GM12878 (cell line): ENCODE measurements around the gene IVD. TPM values are rescaled to one million over a fixed set of nuclear protein-coding genes. Genes with fewer than 3 reads are reported as not detected.

Experiments used
- ATAC-seq: fragments of 200-7000 bp; cut with Tn5 transposase; 3 replicates; pipeline ENCODE4 v1.9.1; 2020; ENCODE audit warnings: mild to moderate bottlenecking, moderate library complexity
- BruUV-seq: library from RNA; stranded (reverse); fragments of 400-500 nt; replicated peaks from 2 replicates; lab custom pipeline; 2021; lab: Mats Ljungman, UMichigan
- CTCF ChIA-PET: fragments of 300-600 bp; sonication (Branson Sonifier 250); formaldehyde crosslinking; extraction: SDS; loops from one replicate; lab custom pipeline; 2021; ENCODE audit warnings: inconsistent platforms; lab: Yijun Ruan, JAX
- POLR2A ChIA-PET: fragments of 350-600 bp; formaldehyde crosslinking; extraction: SDS; loops from one replicate; lab custom pipeline; 2021; ENCODE audit warnings: inconsistent platforms; lab: Charles Lee
- RAD21 ChIA-PET: fragments of 300-600 bp; sonication (Branson Sonifier 250); formaldehyde crosslinking; loops from one replicate; lab custom pipeline; 2023; ENCODE audit warnings: antibody characterized with exemption; ENCODE audit not compliant: unreplicated experiment; lab: Charles Lee
- SMC1A ChIA-PET: fragments of 300-600 bp; sonication (Branson Sonifier 250); formaldehyde crosslinking; loops from one replicate; lab custom pipeline; 2023; ENCODE audit not compliant: unreplicated experiment, uncharacterized antibody; lab: Charles Lee
- DNase-seq: peaks from one replicate; pipeline ENCODE4 v3.0.0-alpha.2; 2011; ENCODE audit warnings: low read depth, low spot score
- FAIRE-seq: peaks from 3 replicates; lab custom pipeline; 2011; peaks lifted over from hg19 to GRCh38; lab: Jason Lieb, UNC
- H2AFZ ChIP-seq: 2 replicates; pipeline ENCODE4 v1.6.0; 2011; ENCODE audit warnings: low read depth, low read length, control low read depth; ENCODE audit not compliant: control insufficient read depth
- H3K27ac ChIP-seq: 2 replicates; pipeline ENCODE4 v1.5.1; 2011; ENCODE audit warnings: control low read depth; ENCODE audit not compliant: control insufficient read depth, insufficient read depth
- H3K27me3 ChIP-seq, 2 experiments: replicated peaks in 1 of 2; 2 replicates each; pipeline versions ENCODE4 v1.6.0 to v1.6.1; 2011; ENCODE audit warnings: low read length in 1 of 2; ENCODE audit not compliant: control insufficient read depth in 2 of 2, insufficient read depth in 2 of 2
- H3K36me3 ChIP-seq, 2 experiments: 2 replicates each; pipeline ENCODE4 v1.5.1; 2011; ENCODE audit warnings: low read length in 1 of 2; ENCODE audit not compliant: control insufficient read depth in 2 of 2, insufficient read depth in 2 of 2
- H3K4me1 ChIP-seq: 2 replicates; pipeline ENCODE4 v1.6.1; 2011; ENCODE audit warnings: mild to moderate bottlenecking, low read length, moderate library complexity, mixed read lengths; ENCODE audit not compliant: control insufficient read depth, insufficient read depth
- H3K4me2 ChIP-seq: 2 replicates; pipeline ENCODE4 v1.6.0; 2011; ENCODE audit warnings: control low read depth; ENCODE audit not compliant: control insufficient read depth, insufficient read depth
- H3K4me3 ChIP-seq: fragments of 200-600 bp; sonication (generic); 2 replicates; pipeline ENCODE4 v1.5.1; 2016
- H3K79me2 ChIP-seq: 2 replicates; pipeline ENCODE4 v1.6.0; 2011; ENCODE audit warnings: low read length; ENCODE audit not compliant: control insufficient read depth, insufficient read depth
- H3K9ac ChIP-seq: 2 replicates; pipeline ENCODE4 v1.8.0; 2011; ENCODE audit warnings: low read length, control low read depth, mixed read lengths; ENCODE audit not compliant: control insufficient read depth, insufficient read depth
- H3K9me3 ChIP-seq: replicated peaks from 3 replicates; pipeline ENCODE4 v1.5.1; 2011; ENCODE audit warnings: mild to moderate bottlenecking, low read length; ENCODE audit not compliant: control insufficient read depth, insufficient read depth
- H4K20me1 ChIP-seq: 2 replicates; pipeline ENCODE4 v1.6.0; 2011; ENCODE audit not compliant: control insufficient read depth, insufficient read depth
- E2F4 ChIP-seq: IDR thresholded peaks from 2 replicates; pipeline ENCODE4 v1.6.1; 2012; ENCODE audit warnings: low read depth, low read length, improper control_type of control experiment
- EGR1 ChIP-seq, 2 experiments: IDR thresholded peaks; 1 replicate in 1 of 2; 2 replicates in 1 of 2; pipeline ENCODE4 v1.6.1; 2011 to 2012; ENCODE audit warnings: low read depth in 2 of 2, low read length in 2 of 2, borderline replicate concordance in 1 of 2, mild to moderate bottlenecking in 1 of 2, moderate library complexity in 1 of 2
- ETV6 ChIP-seq, 2 experiments: fragments of 450-650 bp in 1 of 2; IDR thresholded peaks in 1 of 2; conservative IDR thresholded peaks in 1 of 2; 2 replicates each; pipeline ENCODE4 v1.6.1; 2014; ENCODE audit warnings: antibody characterized with exemption in 1 of 2, borderline replicate concordance in 1 of 2, low read depth in 1 of 2, mild to moderate bottlenecking in 1 of 2, moderate library complexity in 1 of 2
- FOXM1 ChIP-seq: IDR thresholded peaks from 2 replicates; pipeline ENCODE4 v1.6.1; 2012; ENCODE audit warnings: low read depth, mild to moderate bottlenecking, inconsistent platforms, low read length, moderate library complexity
- RBBP5 ChIP-seq: fragments of 200-600 bp; sonication (generic); conservative IDR thresholded peaks from 2 replicates; pipeline ENCODE4 v1.6.1; 2016
- SIN3A ChIP-seq: IDR thresholded peaks from 2 replicates; pipeline ENCODE4 v1.6.1; 2012; ENCODE audit warnings: low read depth, low read length, improper control_type of control experiment
- SMC3 ChIP-seq: IDR thresholded peaks from 2 replicates; pipeline ENCODE4 v1.6.1; 2011; ENCODE audit warnings: low read length, improper control_type of control experiment, borderline replicate concordance
- ZNF687 ChIP-seq: fragments of 450-650 bp; IDR thresholded peaks from 2 replicates; pipeline ENCODE4 v1.6.1; 2017; ENCODE audit warnings: mild to moderate bottlenecking, moderate library complexity
- WGBS: methylation state at CpG from one replicate; pipeline ENCODE4 v1.1.6; 2016; ENCODE audit warnings: low lambda C conversion rate; ENCODE audit not compliant: insufficient replicate concordance, insufficient coverage; ENCODE audit errors: missing lambda C conversion rate; 5-methylcytosine and 5-hydroxymethylcytosine counted together
- in situ Hi-C: fragments of 300-500 bp; cut with MboI; formaldehyde crosslinking; loops from 9 replicates; pipeline ENCODE4 v1.14.3; 2018; ENCODE audit warnings: mixed read lengths
- intact Hi-C: fragments of 100-400 bp; cut with micrococcal nuclease; formaldehyde crosslinking; loops from one replicate; pipeline ENCODE4 v1.14.2; 2022; ENCODE audit not compliant: unreplicated experiment
- polyA plus RNA-seq, 11 experiments: library from polyadenylated mRNA; depleted of rRNA in 4 of 11; unstranded in 6 of 11; stranded (reverse) in 5 of 11; fragments of >200 nt; fragmentation: Nextera tagmentation in 4 of 11; fragmentation: Illumina TruSeq in 1 of 11; extraction: Ambion mirVana in 4 of 11; extraction: Trizol in 1 of 11; gene quantifications; 1 replicate in 1 of 11; 2 replicates in 10 of 11; pipeline versions ENCODE4 v1.2.1 to v1.2.3, GENCODE V29; 2011 to 2016; ENCODE audit warnings: inconsistent platforms in 2 of 11, missing spikeins in 2 of 11, low read depth in 1 of 11
- total RNA-seq, 4 experiments: library from RNA; depleted of rRNA in 3 of 4; stranded (reverse); fragments of >200 nt in 3 of 4; fragmentation: Illumina TruSeq in 1 of 4; extraction: Trizol in 1 of 4; gene quantifications; 2 replicates each; pipeline versions ENCODE4 v1.2.1 to v1.2.3, GENCODE V29; 2013 to 2021
- TF ChIP-seq, protein P1 (sequence below): fragments of 450-650 bp; IDR thresholded peaks from 2 replicates; pipeline ENCODE4 v1.6.1; 2017; ENCODE audit warnings: mild to moderate bottlenecking
- TF ChIP-seq, protein P2 (sequence below): IDR thresholded peaks from 2 replicates; pipeline ENCODE4 v1.6.1; 2012; ENCODE audit warnings: improper control_type of control experiment, low read depth, low read length; ENCODE audit not compliant: insufficient replicate concordance

The IVD gene
- total and polyA plus RNA-seq, 10 of the 15 experiments (the other 5 are each of a cell fraction or from before 2014, with no cell fraction given) = 5.3 to 59.8 (median 45.7) TPM

DNA sequence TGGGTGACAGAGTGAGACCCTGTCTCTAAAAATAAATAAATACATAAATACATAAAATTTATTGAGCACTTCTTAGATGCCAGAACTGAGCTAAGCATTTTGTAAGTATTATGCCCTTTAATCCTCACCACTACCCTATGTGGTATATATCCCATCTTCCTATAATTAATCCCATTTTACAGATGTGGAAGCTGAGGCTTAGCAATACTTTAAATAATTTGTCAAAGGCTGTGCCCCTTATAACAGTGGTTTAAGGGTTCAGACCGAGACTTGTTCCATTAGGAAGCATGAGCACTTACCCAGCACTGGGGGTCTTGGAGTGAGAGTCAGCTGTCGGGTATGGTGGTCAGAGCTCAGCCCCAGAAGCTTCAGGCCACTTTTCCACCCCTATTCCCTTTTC, 57.7 kb downstream of the IVD start:
- Histone ChIP-seq H3K27me3 (no peaks in the 10 kb centered on the region), H3K27ac (no peak overlapping the region), H3K9ac (no peak overlapping the region), H3K9me3 (no peaks in the 10 kb centered on the region), H3K4me3 (no peak overlapping the region), H4K20me1 (no peaks in the 10 kb centered on the region; the same call in 1 of the 2 replicates), H3K79me2 (no peaks in the 10 kb centered on the region), H2AFZ (no peak overlapping the region), H3K36me3 (peaks cover 21 to 32% of the 10 kb centered on the region in 2 experiments), H3K4me1 (peaks cover 24% of the 10 kb centered on the region), H3K4me2 (no peak overlapping the region)
- ATAC-seq = no peak
- 95% methylated on average over 2 of the region's 2 CpGs for WGBS
- ChIA-PET RAD21 (interaction anchor here (2.6 kb wide), 1 partner anchor 9 kb away, joined by 8 read pairs; no protein-coding TSS in a partner anchor), CTCF (interaction anchor here (0.9 to 1.4 kb wide), 4 partner anchors 11 to 44 kb away, joined by 3 to 5 read pairs (median 3); partner anchors contain the start of gene BAHD1), SMC1A (interaction anchor here (0.6 to 1.6 kb wide), 4 partner anchors 9 to 854 kb away, joined by 3 to 4 read pairs (median 4); no protein-coding TSS in a partner anchor), POLR2A (interaction anchor here (1.1 kb wide), 1 partner anchor 106 kb away, joined by 3 read pairs; the partner anchor contains the start of gene RPUSD2)
- no peak for DNase-seq
- no peak for FAIRE-seq
- no TSS peak for BruUV-seq
- intact Hi-C loops (no loop called here), in situ Hi-C loops (no loop called here)
- TF ChIP-seq FOXM1 (no peak), E2F4 (no peak), ETV6 (conservative IDR thresholded peaks at IDR 0.05 in 1 of 2, IDR thresholded peaks at IDR 0.05 in 1 of 2; ENCODE audit: borderline replicate concordance in 1 of 2, low read depth in 1 of 2) (no peak), ZNF687 (no peak), RBBP5 (no peak), EGR1 (IDR thresholded peaks at IDR 0.05; ENCODE audit: borderline replicate concordance in 1 of 2, low read depth in 2 of 2, low read length in 2 of 2) (no peak), SMC3 (no peak), SIN3A (no peak)
- TF ChIP-seq, protein P1, sequence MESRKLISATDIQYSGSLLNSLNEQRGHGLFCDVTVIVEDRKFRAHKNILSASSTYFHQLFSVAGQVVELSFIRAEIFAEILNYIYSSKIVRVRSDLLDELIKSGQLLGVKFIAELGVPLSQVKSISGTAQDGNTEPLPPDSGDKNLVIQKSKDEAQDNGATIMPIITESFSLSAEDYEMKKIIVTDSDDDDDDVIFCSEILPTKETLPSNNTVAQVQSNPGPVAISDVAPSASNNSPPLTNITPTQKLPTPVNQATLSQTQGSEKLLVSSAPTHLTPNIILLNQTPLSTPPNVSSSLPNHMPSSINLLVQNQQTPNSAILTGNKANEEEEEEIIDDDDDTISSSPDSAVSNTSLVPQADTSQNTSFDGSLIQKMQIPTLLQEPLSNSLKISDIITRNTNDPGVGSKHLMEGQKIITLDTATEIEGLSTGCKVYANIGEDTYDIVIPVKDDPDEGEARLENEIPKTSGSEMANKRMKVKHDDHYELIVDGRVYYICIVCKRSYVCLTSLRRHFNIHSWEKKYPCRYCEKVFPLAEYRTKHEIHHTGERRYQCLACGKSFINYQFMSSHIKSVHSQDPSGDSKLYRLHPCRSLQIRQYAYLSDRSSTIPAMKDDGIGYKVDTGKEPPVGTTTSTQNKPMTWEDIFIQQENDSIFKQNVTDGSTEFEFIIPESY = no peak
- TF ChIP-seq, protein P2, sequence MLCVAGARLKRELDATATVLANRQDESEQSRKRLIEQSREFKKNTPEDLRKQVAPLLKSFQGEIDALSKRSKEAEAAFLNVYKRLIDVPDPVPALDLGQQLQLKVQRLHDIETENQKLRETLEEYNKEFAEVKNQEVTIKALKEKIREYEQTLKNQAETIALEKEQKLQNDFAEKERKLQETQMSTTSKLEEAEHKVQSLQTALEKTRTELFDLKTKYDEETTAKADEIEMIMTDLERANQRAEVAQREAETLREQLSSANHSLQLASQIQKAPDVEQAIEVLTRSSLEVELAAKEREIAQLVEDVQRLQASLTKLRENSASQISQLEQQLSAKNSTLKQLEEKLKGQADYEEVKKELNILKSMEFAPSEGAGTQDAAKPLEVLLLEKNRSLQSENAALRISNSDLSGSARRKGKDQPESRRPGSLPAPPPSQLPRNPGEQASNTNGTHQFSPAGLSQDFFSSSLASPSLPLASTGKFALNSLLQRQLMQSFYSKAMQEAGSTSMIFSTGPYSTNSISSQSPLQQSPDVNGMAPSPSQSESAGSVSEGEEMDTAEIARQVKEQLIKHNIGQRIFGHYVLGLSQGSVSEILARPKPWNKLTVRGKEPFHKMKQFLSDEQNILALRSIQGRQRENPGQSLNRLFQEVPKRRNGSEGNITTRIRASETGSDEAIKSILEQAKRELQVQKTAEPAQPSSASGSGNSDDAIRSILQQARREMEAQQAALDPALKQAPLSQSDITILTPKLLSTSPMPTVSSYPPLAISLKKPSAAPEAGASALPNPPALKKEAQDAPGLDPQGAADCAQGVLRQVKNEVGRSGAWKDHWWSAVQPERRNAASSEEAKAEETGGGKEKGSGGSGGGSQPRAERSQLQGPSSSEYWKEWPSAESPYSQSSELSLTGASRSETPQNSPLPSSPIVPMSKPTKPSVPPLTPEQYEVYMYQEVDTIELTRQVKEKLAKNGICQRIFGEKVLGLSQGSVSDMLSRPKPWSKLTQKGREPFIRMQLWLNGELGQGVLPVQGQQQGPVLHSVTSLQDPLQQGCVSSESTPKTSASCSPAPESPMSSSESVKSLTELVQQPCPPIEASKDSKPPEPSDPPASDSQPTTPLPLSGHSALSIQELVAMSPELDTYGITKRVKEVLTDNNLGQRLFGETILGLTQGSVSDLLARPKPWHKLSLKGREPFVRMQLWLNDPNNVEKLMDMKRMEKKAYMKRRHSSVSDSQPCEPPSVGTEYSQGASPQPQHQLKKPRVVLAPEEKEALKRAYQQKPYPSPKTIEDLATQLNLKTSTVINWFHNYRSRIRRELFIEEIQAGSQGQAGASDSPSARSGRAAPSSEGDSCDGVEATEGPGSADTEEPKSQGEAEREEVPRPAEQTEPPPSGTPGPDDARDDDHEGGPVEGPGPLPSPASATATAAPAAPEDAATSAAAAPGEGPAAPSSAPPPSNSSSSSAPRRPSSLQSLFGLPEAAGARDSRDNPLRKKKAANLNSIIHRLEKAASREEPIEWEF = no peak
